ENCODE data around the gene KIF12.
"Not testable (repeated sequence)": the region's sequence is repeated elsewhere in the genome, so short reads cannot be mapped to it uniquely, and the experiment has no call there.

The KIF12 gene

DNA sequence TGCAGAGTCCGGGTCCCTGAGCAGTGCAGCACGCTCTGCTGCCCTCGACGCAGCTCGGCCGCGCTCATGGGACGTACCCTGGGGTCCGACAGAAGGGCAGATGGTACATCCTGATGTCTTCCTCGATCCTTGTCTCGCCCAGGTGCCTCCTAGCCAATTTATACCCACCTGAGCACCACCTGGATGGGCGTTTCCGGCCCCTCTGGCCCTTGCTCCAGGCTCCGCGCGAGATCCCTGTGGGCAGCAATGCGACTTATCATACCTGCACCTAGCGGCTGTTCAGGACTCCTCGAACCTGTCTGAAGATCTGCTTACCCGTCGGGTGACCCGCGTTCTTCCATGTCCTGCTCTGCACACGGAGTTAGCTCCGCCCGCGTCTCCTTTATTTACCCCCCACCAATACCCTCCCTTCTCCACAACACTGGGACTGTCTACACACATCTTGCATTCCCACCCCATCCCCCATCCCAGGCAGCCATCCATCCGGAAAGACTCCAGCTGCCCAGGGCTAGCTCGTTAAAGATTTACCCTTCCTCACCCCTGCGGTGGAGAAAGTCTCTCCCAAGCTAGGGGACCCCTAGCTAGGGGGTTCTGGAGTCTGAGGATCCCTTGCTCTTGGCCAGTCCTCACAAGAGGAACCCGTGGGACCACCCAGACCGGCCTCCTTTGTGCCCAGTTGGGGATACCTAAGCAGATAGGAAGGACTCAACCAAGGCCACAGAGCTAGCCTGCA lies at the start of gene KIF12:
Gene KIF12 (minus strand): TSS at position 357 of the 733 bp plus-strand sequence. CDS start 16 bp downstream, at position 341.
- no peak for DNase-seq (ENCODE audit: low read depth in 2 of 3, low spot score in 1 of 3)

DNA sequence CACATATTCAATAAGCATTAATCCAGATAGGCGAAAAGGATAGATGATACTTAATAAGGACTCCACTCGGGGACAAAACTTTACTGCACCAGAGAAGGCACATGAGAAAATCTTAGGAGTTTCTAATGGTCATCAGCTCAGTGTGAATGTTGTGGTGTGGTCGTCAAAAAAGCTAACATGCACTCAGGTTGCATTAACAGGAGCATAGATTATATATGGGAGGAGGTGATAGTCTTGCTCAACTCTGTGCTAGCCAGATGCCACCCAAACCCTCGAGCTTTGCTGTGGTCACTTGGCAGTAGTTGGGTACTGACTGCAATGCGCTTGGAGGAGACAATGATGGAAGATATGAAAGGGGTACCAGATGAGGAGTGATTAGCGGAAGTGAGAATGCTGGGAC lies 47.6 kb upstream of the KIF12 start:
- no peak for DNase-seq (ENCODE audit: low read depth in 2 of 3, low spot score in 1 of 3)

DNA sequence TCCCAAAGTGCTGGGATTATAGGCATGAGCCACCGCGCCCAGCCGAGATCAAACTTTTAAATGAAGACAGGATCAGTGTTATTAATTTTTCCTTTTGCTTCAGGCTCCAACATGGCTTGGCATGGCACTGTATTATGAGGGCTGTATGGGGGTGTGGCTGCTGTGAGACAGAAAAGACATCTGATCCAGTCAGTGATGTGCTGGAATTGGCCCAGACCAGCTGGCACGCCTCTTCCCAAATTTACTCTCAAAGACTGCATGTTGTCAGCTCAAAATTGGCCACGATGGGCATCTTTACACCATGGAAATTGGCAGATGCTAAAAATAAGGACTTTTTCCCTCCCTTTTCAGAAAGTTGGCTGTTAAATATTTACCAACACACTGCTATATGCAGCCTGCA lies 44.1 kb upstream of the KIF12 start:
- no peak for DNase-seq (ENCODE audit: low read depth in 2 of 3, low spot score in 1 of 3)

DNA sequence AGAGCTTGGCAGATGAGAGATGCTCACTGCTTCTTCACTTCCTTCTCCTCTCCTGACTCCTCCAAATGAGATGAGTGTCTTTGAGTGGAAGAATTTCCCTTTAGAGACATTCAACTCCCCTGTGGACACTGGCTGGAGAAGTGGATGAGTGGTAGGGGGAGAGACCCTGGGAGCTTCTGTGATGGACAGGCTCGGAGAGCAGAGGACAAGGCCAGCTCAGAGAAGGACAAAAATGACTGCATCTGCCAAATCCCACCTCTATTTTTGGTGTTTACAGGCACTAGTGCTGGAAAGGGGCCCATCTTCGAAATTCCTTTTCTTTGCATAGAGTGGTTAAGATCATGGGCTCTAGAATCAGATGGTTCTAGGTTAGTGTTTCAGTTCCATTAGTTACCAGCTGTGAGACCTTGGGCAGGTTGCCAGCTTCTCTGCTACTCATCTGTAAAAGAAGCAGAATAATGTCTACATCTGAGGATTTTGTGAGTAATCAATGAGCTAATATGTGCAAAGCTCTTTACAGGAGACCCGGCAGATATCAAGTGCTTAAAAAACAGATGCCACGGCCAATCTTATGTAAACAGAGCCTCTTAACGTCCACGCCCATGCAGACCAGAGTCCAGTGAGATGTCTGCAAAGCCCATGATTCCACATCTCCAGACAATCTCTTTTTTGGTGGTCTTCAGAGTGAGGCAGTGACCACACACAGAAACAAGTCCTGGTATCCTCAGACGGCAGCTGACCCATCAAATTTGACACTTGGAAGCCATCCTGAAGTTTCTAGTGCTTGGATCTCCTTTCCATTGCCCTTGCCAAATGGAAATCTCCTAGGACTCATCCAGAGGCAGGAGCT lies 42.7 kb upstream of the KIF12 start:
- no peak for DNase-seq (ENCODE audit: low read depth in 2 of 3, low spot score in 1 of 3)

DNA sequence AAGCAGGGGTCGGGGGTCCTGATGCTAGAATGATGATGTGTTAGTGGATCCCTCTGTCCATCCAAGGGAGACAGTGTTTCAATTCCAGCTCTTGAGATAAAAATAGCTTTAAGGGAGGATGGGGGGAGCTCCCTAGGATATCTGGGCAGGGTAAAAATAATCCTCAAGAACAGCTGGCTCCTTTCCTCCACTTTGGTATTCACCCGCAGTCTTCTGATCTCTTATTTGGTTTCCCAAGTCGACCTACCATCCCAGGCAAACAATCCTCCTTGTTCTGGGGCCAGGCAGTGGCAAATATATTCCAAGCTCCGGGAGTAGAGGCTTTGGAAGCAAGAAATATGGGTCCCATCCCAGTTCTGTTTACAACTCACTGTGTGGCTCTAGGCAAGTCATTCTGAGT lies 41.8 kb upstream of the KIF12 start:
- no peak for DNase-seq (ENCODE audit: low read depth in 2 of 3, low spot score in 1 of 3)

DNA sequence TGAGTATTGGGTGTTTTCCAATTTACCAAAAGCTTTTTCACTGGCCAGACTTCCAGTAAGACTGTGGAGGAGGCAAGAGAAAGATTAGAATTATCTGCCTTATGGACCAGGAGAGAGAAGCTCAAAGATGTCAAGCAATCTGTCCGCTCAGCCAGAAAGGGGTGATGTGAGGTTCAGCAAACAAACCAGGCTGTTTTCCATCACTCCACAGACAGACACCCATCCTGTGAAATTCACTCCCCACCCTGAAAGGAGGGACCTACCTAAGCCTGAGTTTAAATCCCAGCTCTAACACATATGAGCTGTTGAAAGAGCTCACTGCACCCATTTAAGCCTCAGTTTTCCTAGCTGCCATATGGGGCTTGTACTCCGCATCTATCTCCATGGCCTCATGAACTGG lies 41.3 kb upstream of the KIF12 start:
- DNase-seq (ENCODE audit: low read depth in 2 of 3, low spot score in 1 of 3), result no peak

DNA sequence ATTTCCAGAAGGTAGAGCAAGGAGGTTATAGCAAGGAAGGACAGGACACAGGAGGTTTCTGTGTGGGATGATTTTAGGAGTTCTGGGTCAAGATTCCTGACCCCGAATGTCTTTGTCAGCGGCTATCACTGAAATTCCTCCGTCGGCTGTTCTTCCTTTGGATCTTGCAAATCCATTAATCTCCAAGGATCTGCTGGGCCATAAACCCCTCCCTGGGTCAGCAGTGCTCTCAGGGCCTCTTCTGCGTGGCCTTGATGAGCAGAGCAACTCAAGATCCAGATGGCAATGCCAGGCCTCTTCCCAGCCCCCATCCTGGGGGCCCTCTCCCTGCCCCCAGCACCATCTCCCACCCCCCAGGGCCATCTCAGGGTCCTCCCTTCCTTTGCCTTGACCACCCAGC lies 40.0 kb upstream of the KIF12 start:
- DNase-seq (ENCODE audit: low read depth in 2 of 3, low spot score in 1 of 3), result no peak

DNA sequence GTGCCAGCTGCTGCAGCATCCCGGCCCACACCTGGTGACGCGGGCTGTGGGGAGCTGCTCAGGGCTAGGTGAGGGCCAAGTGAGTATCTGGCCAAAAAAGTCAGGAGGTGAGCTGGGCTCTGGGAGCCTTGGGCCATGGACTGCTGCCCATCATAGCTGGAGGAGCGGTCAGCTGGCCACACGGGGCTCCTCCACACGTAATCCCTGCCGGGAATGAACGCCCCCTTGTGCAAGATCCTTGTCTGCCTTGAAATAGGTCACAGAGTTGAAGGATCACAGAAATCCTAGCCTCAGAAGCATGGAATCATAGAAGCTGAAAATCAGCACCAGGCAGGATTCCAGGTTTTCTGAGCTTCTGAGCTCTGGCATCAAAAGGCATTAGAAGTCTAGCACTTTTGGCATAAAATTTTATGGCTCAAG lies 39.5 kb upstream of the KIF12 start:
- no peak for DNase-seq (ENCODE audit: low read depth in 2 of 3, low spot score in 1 of 3)

DNA sequence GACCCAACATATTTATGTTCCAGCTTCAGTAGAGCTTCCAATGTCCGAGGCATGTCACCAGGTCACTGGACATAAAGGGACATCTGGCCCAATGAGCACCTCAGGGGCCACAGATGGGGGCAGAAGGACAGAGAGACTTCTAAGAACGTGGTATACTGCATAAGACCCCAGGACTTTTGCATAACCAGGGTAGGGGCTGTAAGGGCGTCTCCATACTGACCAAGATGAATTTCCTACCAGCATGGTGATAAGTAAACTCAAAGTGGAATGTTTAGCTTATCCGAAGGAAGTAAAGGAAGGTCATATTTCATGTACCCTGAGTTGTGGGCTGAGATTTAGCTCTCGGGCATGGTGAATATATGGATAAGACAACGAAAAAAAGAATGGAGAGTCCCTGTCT lies 38.7 kb upstream of the KIF12 start:
- DNase-seq (ENCODE audit: low read depth in 2 of 3, low spot score in 1 of 3), result no peak

DNA sequence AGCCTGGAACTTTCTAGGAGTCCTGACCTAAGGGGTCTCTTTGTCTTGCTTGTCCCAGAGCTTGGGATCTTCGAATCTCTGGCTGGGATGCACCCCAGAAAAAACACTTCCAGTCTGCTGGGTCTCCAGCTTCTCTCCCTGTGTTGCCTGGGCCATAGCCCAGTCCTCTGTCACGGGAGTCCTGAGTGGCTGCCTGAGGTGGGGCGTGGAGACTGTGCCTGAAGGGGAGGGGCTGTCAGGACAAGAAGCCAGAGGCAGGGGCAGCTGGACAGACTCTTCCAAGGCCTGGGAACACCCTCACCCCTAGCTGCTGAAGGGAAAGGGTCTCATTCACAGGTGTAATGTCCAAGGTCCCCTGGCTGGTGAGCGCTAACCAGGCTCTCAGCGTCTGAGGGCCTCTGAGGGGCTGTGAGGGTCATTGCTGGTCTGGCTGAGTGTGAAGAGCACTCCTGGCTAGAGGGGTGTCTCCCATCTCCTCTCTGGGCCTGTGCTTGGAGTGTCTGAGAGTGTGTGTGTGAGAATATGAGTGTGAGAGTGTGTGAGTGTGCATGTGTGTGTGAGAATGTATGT lies 35.8 kb upstream of the KIF12 start:
- no peak for DNase-seq (ENCODE audit: low read depth in 2 of 3, low spot score in 1 of 3)

DNA sequence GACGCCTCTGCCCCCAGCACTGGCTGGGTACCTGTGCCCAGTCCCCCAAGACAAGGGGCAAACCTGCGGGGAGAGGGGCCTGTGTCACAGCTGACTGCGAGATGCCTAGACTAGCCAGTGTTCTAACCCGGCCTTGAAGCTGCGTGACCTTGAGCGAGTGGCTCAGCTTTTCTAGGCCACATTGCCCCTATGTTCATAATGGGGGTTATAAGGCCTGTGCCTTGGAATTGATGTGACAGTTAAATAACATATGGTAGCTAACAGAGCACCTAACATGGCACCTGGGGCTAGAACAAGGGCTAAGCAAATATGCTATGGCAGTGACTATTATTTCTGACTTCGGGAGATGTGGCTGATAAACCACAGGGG lies 33.4 kb upstream of the KIF12 start:
- no peak for DNase-seq (ENCODE audit: low read depth in 2 of 3, low spot score in 1 of 3)

DNA sequence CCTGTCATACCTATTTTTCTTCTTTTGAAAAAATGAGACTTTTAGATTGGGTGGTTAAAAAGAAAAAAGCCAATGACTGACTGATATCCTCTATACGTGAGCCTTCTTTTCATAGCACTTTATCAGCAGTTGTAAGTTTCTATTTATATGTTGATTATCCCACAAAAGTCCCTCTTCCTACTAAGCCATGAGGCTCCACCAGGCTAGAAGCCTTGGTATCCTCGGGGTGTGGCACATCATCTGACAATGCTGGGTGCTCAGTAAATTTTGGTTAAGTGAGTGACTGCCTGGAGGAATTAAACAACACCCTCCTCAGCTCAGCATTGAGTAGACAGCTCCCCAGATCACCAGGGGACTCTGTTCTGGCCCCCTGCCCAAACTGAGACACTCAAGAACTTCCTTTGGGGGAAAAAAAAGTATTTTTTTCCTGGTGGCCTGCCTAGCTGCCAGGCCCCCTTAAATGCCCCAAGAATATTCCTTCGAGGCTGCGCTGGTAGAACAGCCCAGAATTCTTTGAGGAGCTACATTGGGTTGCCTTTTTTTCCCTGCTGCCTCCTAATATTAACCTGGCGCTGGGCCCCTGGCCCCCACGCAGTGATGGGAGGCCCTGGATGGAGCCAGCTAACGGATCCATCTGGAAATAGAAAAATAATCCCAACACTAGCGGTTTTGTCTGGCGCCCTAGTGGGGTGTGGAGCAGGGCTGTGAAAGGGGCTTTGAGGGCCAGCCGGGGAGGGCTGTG lies 32.9 kb upstream of the KIF12 start:
- no peak for DNase-seq (ENCODE audit: low read depth in 2 of 3, low spot score in 1 of 3)

DNA sequence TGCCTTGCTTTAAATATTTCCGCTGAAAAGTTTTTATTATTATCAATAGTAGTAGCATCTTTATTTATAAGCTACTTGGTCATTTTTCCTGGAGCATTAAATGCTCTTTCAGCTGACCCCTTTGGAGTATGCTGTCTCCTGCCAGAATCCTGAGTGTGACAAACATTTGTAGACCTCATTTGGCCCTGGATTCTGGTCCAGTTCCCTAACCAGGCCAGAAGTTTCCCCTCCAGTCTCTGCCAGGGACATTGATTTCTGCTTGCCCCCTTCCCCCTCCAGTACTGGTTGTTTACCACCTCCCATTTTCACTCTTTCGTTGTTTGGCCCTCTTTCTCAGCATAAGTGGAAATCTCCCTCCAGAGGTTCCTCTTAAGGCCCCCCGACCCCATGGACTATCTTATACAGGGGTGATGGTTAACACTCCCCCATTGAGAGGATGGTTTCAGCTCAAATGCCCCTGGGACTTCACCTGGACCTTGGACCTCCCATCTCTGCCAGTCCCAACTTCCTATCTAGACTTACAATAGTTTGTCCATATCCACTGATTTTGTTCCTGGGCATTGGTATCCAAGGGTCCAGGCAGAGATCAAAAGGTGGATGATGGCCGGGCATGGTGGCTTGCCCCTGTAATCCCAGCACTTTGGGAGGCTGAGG lies 31.7 kb upstream of the KIF12 start:
- no peak for DNase-seq (ENCODE audit: low read depth in 2 of 3, low spot score in 1 of 3)

DNA sequence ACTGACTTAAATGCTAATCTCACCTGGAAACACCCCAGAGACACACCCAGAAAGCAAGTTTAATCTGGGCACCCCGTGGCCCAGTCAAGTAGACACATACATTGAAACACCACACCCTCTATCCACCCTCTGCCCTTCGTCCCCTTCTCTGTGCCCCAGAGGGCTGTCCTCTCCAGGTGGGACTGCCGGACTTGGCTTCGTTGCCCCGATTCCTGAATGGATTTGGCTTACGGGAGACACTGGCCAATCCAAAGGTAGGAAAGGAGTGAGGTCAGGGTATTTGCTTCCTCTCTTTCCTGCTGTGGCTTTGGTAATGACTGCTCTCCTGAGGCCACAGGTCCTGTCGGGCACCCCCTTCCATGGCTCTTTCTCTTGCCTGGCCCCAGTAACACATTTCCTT lies 31.0 kb upstream of the KIF12 start:
- DNase-seq (ENCODE audit: low read depth in 2 of 3, low spot score in 1 of 3), result no peak

DNA sequence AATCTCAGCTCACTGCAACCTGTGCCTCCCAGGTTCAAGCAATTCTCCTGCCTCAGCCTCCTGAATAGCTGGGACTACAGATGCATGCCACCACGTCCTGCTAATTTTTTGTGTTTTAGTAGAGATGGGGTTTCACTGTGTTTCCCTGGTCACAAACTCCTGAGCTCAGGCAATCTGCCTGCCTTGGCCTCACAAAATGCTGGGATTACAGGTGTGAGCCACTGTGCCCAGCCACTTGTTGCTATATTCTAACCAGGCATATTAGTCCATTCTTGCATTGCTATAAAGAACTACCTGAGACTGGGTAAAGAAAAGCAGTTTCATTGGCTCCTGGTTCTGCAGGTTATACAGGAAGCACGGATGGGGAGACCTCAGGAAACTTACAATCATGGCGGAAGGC lies 29.7 kb upstream of the KIF12 start:
- DNase-seq (ENCODE audit: low read depth in 2 of 3, low spot score in 1 of 3), result not testable (repeated sequence)

DNA sequence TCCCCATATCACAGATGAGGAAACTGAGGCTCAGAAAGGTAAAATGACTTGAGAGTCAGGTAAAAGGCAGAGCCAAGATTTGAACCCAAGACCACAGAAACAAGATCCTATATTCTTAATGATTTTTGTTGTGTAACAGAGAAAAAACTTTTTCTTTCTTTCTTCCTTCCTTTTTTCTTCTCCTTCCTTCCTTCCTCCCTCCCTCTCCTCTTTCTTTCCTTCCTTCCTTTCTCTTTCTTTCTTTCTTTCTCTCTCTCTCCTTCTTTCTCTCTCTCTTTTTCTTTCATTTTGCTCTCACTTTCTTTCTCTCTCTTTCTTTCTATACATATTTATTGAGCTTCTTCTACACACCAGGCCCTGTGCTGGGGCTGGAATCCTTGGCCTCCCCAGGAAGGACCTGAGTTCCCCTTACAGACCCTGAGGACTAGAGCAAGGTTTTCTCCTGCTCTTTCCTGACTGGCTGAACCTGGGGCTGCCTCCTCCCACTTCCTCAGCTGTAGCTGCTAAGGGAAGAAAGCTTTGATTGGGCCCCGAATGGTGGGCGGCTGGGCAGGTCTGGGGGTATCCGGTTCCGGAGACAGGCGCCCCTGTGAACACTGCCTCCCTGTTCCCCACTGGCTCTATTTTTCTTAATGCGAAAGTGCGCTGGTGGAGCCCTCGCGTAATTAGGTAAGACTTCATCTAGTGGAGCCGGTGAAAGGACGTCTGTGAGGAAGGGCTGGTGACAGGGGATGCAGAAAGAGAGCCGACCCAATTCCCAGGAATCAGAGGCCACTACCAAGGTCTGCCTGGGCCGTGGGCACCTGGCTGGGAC lies 27.4 kb upstream of the KIF12 start:
- no peak for DNase-seq (ENCODE audit: low read depth in 2 of 3, low spot score in 1 of 3)

DNA sequence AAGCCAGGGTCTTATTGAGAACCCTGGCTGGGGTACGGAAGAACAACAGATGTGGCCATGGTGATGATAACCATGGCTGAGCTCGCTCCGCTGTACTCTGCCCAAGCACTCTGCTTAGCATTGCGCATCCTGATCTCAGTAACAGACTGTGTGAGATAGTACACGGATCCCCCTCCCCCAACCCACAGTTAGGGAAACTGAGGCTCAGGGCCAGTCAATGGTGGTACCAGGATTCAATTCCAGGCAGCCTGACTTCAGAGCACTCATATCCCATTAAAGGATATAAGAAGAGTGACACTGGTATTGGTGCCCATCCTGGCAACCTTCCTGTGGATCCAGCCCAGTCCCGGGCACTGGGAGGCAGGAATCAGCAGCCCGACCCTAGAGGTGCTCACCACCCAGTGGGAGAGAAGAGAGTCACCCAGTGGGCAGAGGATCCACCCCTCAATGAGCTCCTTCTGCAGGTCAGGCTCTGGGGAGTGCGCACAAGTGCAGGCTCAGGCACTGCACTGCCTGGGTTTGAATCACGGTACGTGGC lies 26.5 kb upstream of the KIF12 start:
- no peak for DNase-seq (ENCODE audit: low read depth in 2 of 3, low spot score in 1 of 3)

DNA sequence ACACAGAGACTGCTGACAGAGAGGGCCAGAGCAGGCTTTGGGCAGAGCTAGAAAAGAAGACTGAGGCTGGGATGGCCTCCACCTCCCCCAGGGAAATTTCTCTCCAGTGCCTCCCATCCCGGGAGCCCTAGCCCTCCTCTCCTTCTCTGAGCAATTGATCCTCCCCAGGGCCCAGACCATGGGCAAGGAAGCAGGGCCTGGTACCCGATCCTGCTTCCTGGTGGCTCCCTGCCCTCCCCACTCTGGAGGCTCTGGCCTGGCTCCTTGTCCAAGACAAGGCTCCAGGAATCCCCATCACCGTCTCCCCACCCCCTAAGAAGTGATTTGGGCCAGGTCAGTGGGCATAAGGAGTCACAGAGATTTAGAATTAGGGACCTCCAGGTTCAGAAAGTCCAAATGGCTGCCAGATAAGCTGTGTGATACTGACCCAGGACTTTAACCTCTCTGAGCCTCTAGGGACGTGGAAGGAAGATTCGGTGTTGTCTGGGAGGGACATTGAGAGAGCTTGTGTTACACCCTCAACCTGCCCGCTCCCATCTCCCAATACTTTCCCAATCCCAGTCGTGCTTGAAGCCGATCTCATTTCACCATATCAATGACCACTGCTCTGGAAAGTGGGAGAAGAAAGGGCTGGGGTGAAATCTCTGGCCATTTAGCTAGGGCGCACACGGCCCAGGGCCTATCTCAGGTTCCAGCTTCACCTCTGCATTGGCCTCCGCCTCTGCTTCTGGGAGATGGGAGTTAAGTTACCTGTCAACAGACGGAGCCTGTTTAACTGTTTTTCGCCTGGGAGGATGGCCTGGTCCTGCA lies 25.8 kb upstream of the KIF12 start:
- DNase-seq (ENCODE audit: low read depth in 2 of 3, low spot score in 1 of 3), result no peak

DNA sequence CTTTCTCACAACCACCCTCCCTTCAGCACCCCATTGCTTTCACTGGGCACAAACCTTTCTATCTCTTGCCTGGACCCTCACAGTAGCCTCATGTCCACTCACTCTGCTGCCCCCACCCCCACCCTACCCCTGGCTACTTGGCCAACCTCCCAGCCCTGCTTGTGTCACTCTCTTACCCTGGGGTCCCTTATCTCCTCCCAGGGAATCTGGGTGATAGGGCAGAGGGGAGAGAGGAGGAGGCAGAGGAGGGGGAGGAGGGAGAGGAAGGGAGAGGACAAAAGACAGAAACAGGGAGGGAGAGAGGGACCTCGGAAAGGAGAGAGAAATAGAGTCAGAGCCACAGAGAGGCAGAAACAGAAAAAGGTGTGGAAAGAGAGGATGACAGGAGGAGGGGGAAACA lies 25.0 kb upstream of the KIF12 start:
- DNase-seq (ENCODE audit: low read depth in 2 of 3, low spot score in 1 of 3), result no peak

All from stimulated activated CD4-positive, alpha-beta T cell treated with anti-CD3 and anti-CD28 coated beads, Interleukin-12 subunit alpha, Interleukin-12 subunit beta, amount 100 ng/mL, for 48 hours (primary cell).